ENCODE measurements around the gene TLE4.

The TLE4 gene

GRCh38 chr9:79765466-79765865 is 193.7 kb downstream of the TLE4 start:
- TF ChIP-seq CTCF (conservative IDR thresholded peaks at IDR 0.05; ENCODE audit: low read length) (no peak), EZH2phosphoT487 (IDR thresholded peaks at IDR 0.05; ENCODE audit: borderline replicate concordance) (no peak)

GRCh38 chr9:79766091-79766490 is 194.3 kb downstream of the TLE4 start:
- H3K4me1 ChIP-seq (ENCODE audit: insufficient read depth, low read length, poor library complexity, severe bottlenecking) = peaks cover 9% of the 10 kb centered on the region
- no peaks in the 10 kb centered on the region for H3K27me3 ChIP-seq (ENCODE audit: insufficient read depth, low read length, poor library complexity, severe bottlenecking)
- no peaks in the 10 kb centered on the region for H4K20me1 ChIP-seq (ENCODE audit: insufficient read depth, low read length, poor library complexity, severe bottlenecking)
- no peaks in the 10 kb centered on the region for H3K36me3 ChIP-seq (ENCODE audit: insufficient read depth, low read length)
- TF ChIP-seq CTCF (conservative IDR thresholded peaks at IDR 0.05; ENCODE audit: low read length) (peak; percentile 29), EZH2phosphoT487 (IDR thresholded peaks at IDR 0.05; ENCODE audit: borderline replicate concordance) (no peak)
- H3K4me2 ChIP-seq (ENCODE audit: low read depth, low read length, poor library complexity, severe bottlenecking) = no peak overlapping the region
- H3K9me3 ChIP-seq (ENCODE audit: insufficient read depth, low read depth, low read length) = no peaks in the 10 kb centered on the region
- no peaks in the 10 kb centered on the region for H3K9me2 ChIP-seq (replicated peaks; ENCODE audit: low read depth, low read length)
- no peaks in the 10 kb centered on the region for H3F3A ChIP-seq (ENCODE audit: low read depth)
- H3K79me2 ChIP-seq (ENCODE audit: insufficient read depth, low read length) = no peaks in the 10 kb centered on the region
- no peak overlapping the region for H3K4me3 ChIP-seq (ENCODE audit: low read length, poor library complexity, severe bottlenecking)
- no peak overlapping the region for H3K9ac ChIP-seq (ENCODE audit: low read depth, low read length, poor library complexity, severe bottlenecking)
- no peak overlapping the region for H2AFZ ChIP-seq (ENCODE audit: low read length)

More at GRCh38 chr9:79765466-79765865, 193.7 kb downstream of the TLE4 start:
- Histone ChIP-seq H3F3A (ENCODE audit: low read depth) (no peaks in the 10 kb centered on the region), H3K4me2 (ENCODE audit: low read depth, low read length, poor library complexity, severe bottlenecking) (no peak overlapping the region), H3K9me2 (replicated peaks; ENCODE audit: low read depth, low read length) (no peaks in the 10 kb centered on the region), H3K27me3 (ENCODE audit: insufficient read depth, low read length, poor library complexity, severe bottlenecking) (no peaks in the 10 kb centered on the region), H3K79me2 (ENCODE audit: insufficient read depth, low read length) (no peaks in the 10 kb centered on the region), H3K4me3 (ENCODE audit: low read length, poor library complexity, severe bottlenecking) (no peak overlapping the region), H3K4me1 (ENCODE audit: insufficient read depth, low read length, poor library complexity, severe bottlenecking) (peaks cover 9% of the 10 kb centered on the region), H4K20me1 (ENCODE audit: insufficient read depth, low read length, poor library complexity, severe bottlenecking) (no peaks in the 10 kb centered on the region), H3K9ac (ENCODE audit: low read depth, low read length, poor library complexity, severe bottlenecking) (no peak overlapping the region), H3K9me3 (ENCODE audit: insufficient read depth, low read depth, low read length) (no peaks in the 10 kb centered on the region), H2AFZ (ENCODE audit: low read length) (no peak overlapping the region), H3K36me3 (ENCODE audit: insufficient read depth, low read length) (no peaks in the 10 kb centered on the region)

GRCh38 chr9:79768194-79768593 is 196.4 kb downstream of the TLE4 start:
- TF ChIP-seq EZH2phosphoT487 (IDR thresholded peaks at IDR 0.05; ENCODE audit: borderline replicate concordance) = no peak
- TF ChIP-seq CTCF (conservative IDR thresholded peaks at IDR 0.05; ENCODE audit: low read length) = no peak

More at GRCh38 chr9:79768194-79768593, 196.4 kb downstream of the TLE4 start:
- Histone ChIP-seq H3K27me3 (ENCODE audit: insufficient read depth, low read length, poor library complexity, severe bottlenecking) (no peaks in the 10 kb centered on the region), H3F3A (ENCODE audit: low read depth) (no peaks in the 10 kb centered on the region), H2AFZ (ENCODE audit: low read length) (peak overlapping the region; percentile 7; the same call in 1 of the 2 replicates), H3K9me3 (ENCODE audit: insufficient read depth, low read depth, low read length) (no peaks in the 10 kb centered on the region), H3K4me3 (ENCODE audit: low read length, poor library complexity, severe bottlenecking) (no peak overlapping the region), H3K36me3 (ENCODE audit: insufficient read depth, low read length) (no peaks in the 10 kb centered on the region), H4K20me1 (ENCODE audit: insufficient read depth, low read length, poor library complexity, severe bottlenecking) (no peaks in the 10 kb centered on the region), H3K9ac (ENCODE audit: low read depth, low read length, poor library complexity, severe bottlenecking) (no peak overlapping the region), H3K4me1 (ENCODE audit: insufficient read depth, low read length, poor library complexity, severe bottlenecking) (peaks cover 9% of the 10 kb centered on the region), H3K9me2 (replicated peaks; ENCODE audit: low read depth, low read length) (no peaks in the 10 kb centered on the region), H3K4me2 (ENCODE audit: low read depth, low read length, poor library complexity, severe bottlenecking) (no peak overlapping the region), H3K79me2 (ENCODE audit: insufficient read depth, low read length) (no peaks in the 10 kb centered on the region)

All from Loucy (cell line).